Measurements from ENCODE around the gene RNASE11. TPM values are rescaled to one million over a fixed set of nuclear protein-coding genes. Genes with fewer than 3 reads are reported as not detected.

RNASE11 gene
- total and polyA plus RNA-seq, 10 of the 15 experiments (the other 5 are each of a cell fraction or from before 2014, with no cell fraction given): not detected

DNA sequence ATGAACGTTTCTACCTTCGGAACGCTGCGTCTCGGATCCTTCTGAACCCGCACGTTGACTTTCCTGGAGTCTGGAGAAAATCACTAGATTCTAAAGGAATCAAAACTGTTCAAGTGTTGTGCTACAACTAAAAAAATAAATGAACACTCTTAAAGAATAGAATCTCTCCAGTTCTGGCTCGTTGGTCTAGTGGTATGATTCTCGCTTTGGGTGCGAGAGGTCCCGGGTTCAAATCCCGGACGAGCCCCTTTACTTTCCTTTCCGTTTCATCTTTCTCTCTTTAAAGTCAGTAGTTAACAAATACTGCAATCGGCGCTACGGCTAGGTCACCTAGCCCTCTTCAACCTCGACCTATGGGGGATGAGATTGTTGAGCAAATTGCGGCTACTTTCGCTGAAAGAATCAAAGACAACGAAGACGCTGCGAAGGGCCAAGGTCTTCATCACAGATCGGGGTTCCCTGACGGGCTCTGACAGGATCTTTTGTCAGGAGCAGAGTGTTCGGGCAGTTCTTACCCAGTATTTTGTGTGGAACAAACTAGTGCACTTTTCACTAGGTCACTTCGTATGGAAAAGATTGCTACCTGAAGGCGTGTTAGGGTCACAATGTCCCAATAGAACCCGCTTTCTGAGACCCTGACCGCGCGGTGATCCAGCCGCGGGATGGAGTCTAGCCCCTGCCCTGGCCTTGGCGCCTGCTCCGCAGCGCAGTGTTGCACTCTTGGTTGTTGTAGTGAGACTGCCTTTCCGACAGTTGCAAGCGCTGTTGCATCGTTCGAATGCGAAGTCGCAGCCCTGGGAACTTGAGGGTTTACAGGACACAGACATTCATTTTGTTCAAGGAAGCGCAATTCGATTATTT is 45.3 kb upstream of the RNASE11 start (continued):
- TF ChIP-seq, protein P1, sequence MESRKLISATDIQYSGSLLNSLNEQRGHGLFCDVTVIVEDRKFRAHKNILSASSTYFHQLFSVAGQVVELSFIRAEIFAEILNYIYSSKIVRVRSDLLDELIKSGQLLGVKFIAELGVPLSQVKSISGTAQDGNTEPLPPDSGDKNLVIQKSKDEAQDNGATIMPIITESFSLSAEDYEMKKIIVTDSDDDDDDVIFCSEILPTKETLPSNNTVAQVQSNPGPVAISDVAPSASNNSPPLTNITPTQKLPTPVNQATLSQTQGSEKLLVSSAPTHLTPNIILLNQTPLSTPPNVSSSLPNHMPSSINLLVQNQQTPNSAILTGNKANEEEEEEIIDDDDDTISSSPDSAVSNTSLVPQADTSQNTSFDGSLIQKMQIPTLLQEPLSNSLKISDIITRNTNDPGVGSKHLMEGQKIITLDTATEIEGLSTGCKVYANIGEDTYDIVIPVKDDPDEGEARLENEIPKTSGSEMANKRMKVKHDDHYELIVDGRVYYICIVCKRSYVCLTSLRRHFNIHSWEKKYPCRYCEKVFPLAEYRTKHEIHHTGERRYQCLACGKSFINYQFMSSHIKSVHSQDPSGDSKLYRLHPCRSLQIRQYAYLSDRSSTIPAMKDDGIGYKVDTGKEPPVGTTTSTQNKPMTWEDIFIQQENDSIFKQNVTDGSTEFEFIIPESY (IDR thresholded peaks at IDR 0.05): no peak
- peak; percentile 39; the same call in 1 of the 2 replicates for TF ChIP-seq RELB (IDR thresholded peaks at IDR 0.05; ENCODE audit: low read depth)
- TF ChIP-seq ZNF207 (IDR thresholded peaks at IDR 0.05; ENCODE audit: borderline replicate concordance): no peak
- no peak for TF ChIP-seq TCF12 (IDR thresholded peaks at IDR 0.05; ENCODE audit: low read depth, low read length)
- TF ChIP-seq IKZF1 (conservative IDR thresholded peaks at IDR 0.05): peak; percentile 45
- TF ChIP-seq, protein P2, sequence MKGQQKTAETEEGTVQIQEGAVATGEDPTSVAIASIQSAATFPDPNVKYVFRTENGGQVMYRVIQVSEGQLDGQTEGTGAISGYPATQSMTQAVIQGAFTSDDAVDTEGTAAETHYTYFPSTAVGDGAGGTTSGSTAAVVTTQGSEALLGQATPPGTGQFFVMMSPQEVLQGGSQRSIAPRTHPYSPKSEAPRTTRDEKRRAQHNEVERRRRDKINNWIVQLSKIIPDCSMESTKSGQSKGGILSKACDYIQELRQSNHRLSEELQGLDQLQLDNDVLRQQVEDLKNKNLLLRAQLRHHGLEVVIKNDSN (IDR thresholded peaks at IDR 0.05; ENCODE audit: borderline replicate concordance, extremely low read length, insufficient read depth, low read depth, low read length): no peak
- TF ChIP-seq LARP7 (IDR thresholded peaks at IDR 0.05): no peak
- TF ChIP-seq KLF5 (IDR thresholded peaks at IDR 0.05; ENCODE audit: partially characterized antibody): peak; percentile 92
- TF ChIP-seq HDAC6 (IDR thresholded peaks at IDR 0.05; ENCODE audit: unreplicated experiment): no peak
- no peak for TF ChIP-seq BRCA1 (IDR thresholded peaks at IDR 0.05; ENCODE audit: low read depth, low read length)
- peak; percentile 98 for TF ChIP-seq ZNF24 (IDR thresholded peaks at IDR 0.05)
- TF ChIP-seq PAX8 (IDR thresholded peaks at IDR 0.05): no peak
- TF ChIP-seq HDGF (IDR thresholded peaks at IDR 0.05): no peak
- TF ChIP-seq USF2 (IDR thresholded peaks at IDR 0.05; ENCODE audit: borderline replicate concordance, low read depth, low read length): no peak
- TF ChIP-seq, protein P3, sequence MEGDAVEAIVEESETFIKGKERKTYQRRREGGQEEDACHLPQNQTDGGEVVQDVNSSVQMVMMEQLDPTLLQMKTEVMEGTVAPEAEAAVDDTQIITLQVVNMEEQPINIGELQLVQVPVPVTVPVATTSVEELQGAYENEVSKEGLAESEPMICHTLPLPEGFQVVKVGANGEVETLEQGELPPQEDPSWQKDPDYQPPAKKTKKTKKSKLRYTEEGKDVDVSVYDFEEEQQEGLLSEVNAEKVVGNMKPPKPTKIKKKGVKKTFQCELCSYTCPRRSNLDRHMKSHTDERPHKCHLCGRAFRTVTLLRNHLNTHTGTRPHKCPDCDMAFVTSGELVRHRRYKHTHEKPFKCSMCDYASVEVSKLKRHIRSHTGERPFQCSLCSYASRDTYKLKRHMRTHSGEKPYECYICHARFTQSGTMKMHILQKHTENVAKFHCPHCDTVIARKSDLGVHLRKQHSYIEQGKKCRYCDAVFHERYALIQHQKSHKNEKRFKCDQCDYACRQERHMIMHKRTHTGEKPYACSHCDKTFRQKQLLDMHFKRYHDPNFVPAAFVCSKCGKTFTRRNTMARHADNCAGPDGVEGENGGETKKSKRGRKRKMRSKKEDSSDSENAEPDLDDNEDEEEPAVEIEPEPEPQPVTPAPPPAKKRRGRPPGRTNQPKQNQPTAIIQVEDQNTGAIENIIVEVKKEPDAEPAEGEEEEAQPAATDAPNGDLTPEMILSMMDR (IDR thresholded peaks at IDR 0.05 in 2 of 3, conservative IDR thresholded peaks at IDR 0.05 in 1 of 3; ENCODE audit: control insufficient read depth in 2 of 3, extremely low read depth in 1 of 3, insufficient read depth in 1 of 3, low read depth in 3 of 3, low read length in 3 of 3): no peak
- TF ChIP-seq ZZZ3 (IDR thresholded peaks at IDR 0.05; ENCODE audit: control insufficient read depth, insufficient read length, low read depth): no peak
- TF ChIP-seq NR2C1 (IDR thresholded peaks at IDR 0.05): no peak
- TF ChIP-seq MTA2 (IDR thresholded peaks at IDR 0.05; ENCODE audit: low read depth): no peak
- no peak for TF ChIP-seq MEF2B (IDR thresholded peaks at IDR 0.05; ENCODE audit: partially characterized antibody, poor library complexity, severe bottlenecking)
- no peak for TF ChIP-seq GATAD2B (conservative IDR thresholded peaks at IDR 0.05; ENCODE audit: low read depth)
- TF ChIP-seq RCOR1 (conservative IDR thresholded peaks at IDR 0.05; ENCODE audit: low read depth, low read length): no peak
- TF ChIP-seq RAD51 (IDR thresholded peaks at IDR 0.05): no peak
- TF ChIP-seq YY1 (IDR thresholded peaks at IDR 0.05; ENCODE audit: low read depth, low read length): no peak
- peak; percentile 53 for TF ChIP-seq NR2F1 (conservative IDR thresholded peaks at IDR 0.05)
